Measurements from ENCODE around the gene CDC34. TPM values are rescaled to one million over a fixed set of nuclear protein-coding genes. Genes with fewer than 3 reads are reported as not detected.

CDC34 gene
- total and polyA plus RNA-seq, 4 donors: 19.2 to 83.8 (median 41.7) TPM

GRCh38 chr19:588093-588740 is 56.7 kb downstream of the CDC34 start:
- Histone ChIP-seq H3K27ac (ENCODE audit: low read depth in 1 of 2, low read length in 2 of 2) (no peak overlapping the region), H3K36me3 (ENCODE audit: control insufficient read depth in 4 of 4, insufficient read depth in 3 of 4, low read depth in 1 of 4, low read length in 3 of 4) (no peaks in the 10 kb centered on the region), H3K4me3 (ENCODE audit: low read depth in 1 of 3, low read length in 3 of 3) (no peak overlapping the region), H3K4me1 (ENCODE audit: control insufficient read depth in 4 of 4, insufficient read depth in 4 of 4, low read length in 3 of 4) (peaks cover 0 to 7% (median 2%) of the 10 kb centered on the region in 4 donors), H3K27me3 (ENCODE audit: control insufficient read depth in 4 of 4, insufficient read depth in 4 of 4, low read length in 3 of 4) (peaks cover 0 to 11% (median 2%) of the 10 kb centered on the region in 4 donors), H3K9ac (ENCODE audit: low read depth in 1 of 2, low read length in 2 of 2) (no peak overlapping the region), H3K9me3 (ENCODE audit: control insufficient read depth in 4 of 4, low read length in 3 of 4) (no peaks in the 10 kb centered on the region)
- 11% methylated on average over 41 of the region's 41 CpGs for WGBS
- DNase-seq (ENCODE audit: low spot score): peak; percentile 62
- peak in 1 of 2 donors; percentile 54 for TF ChIP-seq RAD21 (IDR thresholded peaks at IDR 0.05)
- no peak for TF ChIP-seq SP1 (IDR thresholded peaks at IDR 0.05)
- TF ChIP-seq CTCF (IDR thresholded peaks at IDR 0.05; ENCODE audit: low read depth, low read length, missing input control): peak; percentile 21
- TF ChIP-seq RXRA (IDR thresholded peaks at IDR 0.05): no peak
- no peak for TF ChIP-seq GABPA (IDR thresholded peaks at IDR 0.05 in 1 of 2, conservative IDR thresholded peaks at IDR 0.05 in 1 of 2)
- no peak for TF ChIP-seq YY1 (IDR thresholded peaks at IDR 0.05)
- TF ChIP-seq ATF3 (IDR thresholded peaks at IDR 0.05): no peak
- no peak for TF ChIP-seq MAX (IDR thresholded peaks at IDR 0.05)
- TF ChIP-seq FOXA1 (IDR thresholded peaks at IDR 0.05): no peak
- TF ChIP-seq JUND (IDR thresholded peaks at IDR 0.05): no peak
- peak; percentile 16 for TF ChIP-seq REST (IDR thresholded peaks at IDR 0.05)

GRCh38 chr19:588741-589692 is 57.5 kb downstream of the CDC34 start:
- H3K36me3 ChIP-seq (ENCODE audit: control insufficient read depth in 4 of 4, insufficient read depth in 3 of 4, low read depth in 1 of 4, low read length in 3 of 4): no peaks in the 10 kb centered on the region
- DNase-seq (ENCODE audit: low spot score): no peak
- peak overlapping the region in 1 of 3 donors; percentile 46 for H3K4me3 ChIP-seq (ENCODE audit: low read depth in 1 of 3, low read length in 3 of 3)
- no peak overlapping the region for H3K9ac ChIP-seq (ENCODE audit: low read depth in 1 of 2, low read length in 2 of 2)
- H3K4me1 ChIP-seq (ENCODE audit: control insufficient read depth in 4 of 4, insufficient read depth in 4 of 4, low read length in 3 of 4): peaks cover 0 to 7% (median 2%) of the 10 kb centered on the region in 4 donors
- no peak for TF ChIP-seq RAD21 (IDR thresholded peaks at IDR 0.05)
- TF ChIP-seq NR2F2 (IDR thresholded peaks at IDR 0.05): no peak
- TF ChIP-seq GABPA (IDR thresholded peaks at IDR 0.05 in 1 of 2, conservative IDR thresholded peaks at IDR 0.05 in 1 of 2): no peak
- no peak for TF ChIP-seq ZBTB33 (IDR thresholded peaks at IDR 0.05)
- TF ChIP-seq CTCF (IDR thresholded peaks at IDR 0.05; ENCODE audit: low read depth, low read length, missing input control): no peak
- TF ChIP-seq HNF4A (conservative IDR thresholded peaks at IDR 0.05): no peak
- no peak for TF ChIP-seq ATF3 (IDR thresholded peaks at IDR 0.05)
- no peak for TF ChIP-seq FOXA1 (IDR thresholded peaks at IDR 0.05)
- TF ChIP-seq TAF1 (conservative IDR thresholded peaks at IDR 0.05): no peak
- no peak for TF ChIP-seq RXRA (IDR thresholded peaks at IDR 0.05)
- no peak for TF ChIP-seq JUND (IDR thresholded peaks at IDR 0.05)
- no peak for TF ChIP-seq HNF4G (IDR thresholded peaks at IDR 0.05)
- TF ChIP-seq FOXA2 (IDR thresholded peaks at IDR 0.05): no peak
- whole genome bisulfite sequencing: 21% methylated on average over 54 of the region's 54 CpGs
- no peak overlapping the region for H3K27ac ChIP-seq (ENCODE audit: low read depth in 1 of 2, low read length in 2 of 2)
- H3K9me3 ChIP-seq (ENCODE audit: control insufficient read depth in 4 of 4, low read length in 3 of 4): no peaks in the 10 kb centered on the region
- peaks cover 0 to 11% (median 2%) of the 10 kb centered on the region in 4 donors for H3K27me3 ChIP-seq (ENCODE audit: control insufficient read depth in 4 of 4, insufficient read depth in 4 of 4, low read length in 3 of 4)

Measured in liver (tissue), 9 donors.